SJCRH30 (cell line): ENCODE data around the gene DUOXA1. TPM values are rescaled to one million over a fixed set of nuclear protein-coding genes. Genes with fewer than 3 reads are reported as not detected.

ENCODE experiments used
- DNase-seq, 2 experiments: peaks; one replicate each; pipeline ENCODE4 v3.0.0-alpha.2; 2015 to 2020
- H3K27ac ChIP-seq: fragments of 250-450 bp; sonication (Bioruptor Pico); 2 replicates; pipeline ENCODE4 v1.5.1; 2020; ENCODE audit warnings: mild to moderate bottlenecking, moderate library complexity
- H3K27me3 ChIP-seq: fragments of 250-450 bp; sonication (Bioruptor Pico); 2 replicates; pipeline ENCODE4 v1.5.1; 2020; ENCODE audit warnings: mild to moderate bottlenecking, moderate library complexity
- H3K36me3 ChIP-seq: fragments of 250-450 bp; sonication (Bioruptor Pico); 2 replicates; pipeline ENCODE4 v1.5.1; 2020; ENCODE audit warnings: mild to moderate bottlenecking, moderate library complexity
- H3K4me1 ChIP-seq: fragments of 250-450 bp; sonication (Bioruptor Pico); 2 replicates; pipeline ENCODE4 v1.5.1; 2020; ENCODE audit warnings: mild to moderate bottlenecking, moderate library complexity
- H3K4me3 ChIP-seq: fragments of 250-450 bp; sonication (Bioruptor Pico); 2 replicates; pipeline ENCODE4 v1.5.1; 2020; ENCODE audit warnings: mild to moderate bottlenecking, moderate library complexity
- H3K9me3 ChIP-seq: fragments of 250-450 bp; sonication (Bioruptor Pico); replicated peaks from 2 replicates; pipeline ENCODE4 v1.5.1; 2020; ENCODE audit warnings: mild to moderate bottlenecking, moderate library complexity
- total RNA-seq: library from RNA; depleted of rRNA; stranded (reverse); fragments of >200 nt; shearing (Covaris generic); gene quantifications from 2 replicates; pipeline ENCODE4 v1.2.3, GENCODE V29; 2014

Gene DUOXA1
- total RNA-seq, 1 experiment from 2014 or later, result 0.04 TPM

DNA sequence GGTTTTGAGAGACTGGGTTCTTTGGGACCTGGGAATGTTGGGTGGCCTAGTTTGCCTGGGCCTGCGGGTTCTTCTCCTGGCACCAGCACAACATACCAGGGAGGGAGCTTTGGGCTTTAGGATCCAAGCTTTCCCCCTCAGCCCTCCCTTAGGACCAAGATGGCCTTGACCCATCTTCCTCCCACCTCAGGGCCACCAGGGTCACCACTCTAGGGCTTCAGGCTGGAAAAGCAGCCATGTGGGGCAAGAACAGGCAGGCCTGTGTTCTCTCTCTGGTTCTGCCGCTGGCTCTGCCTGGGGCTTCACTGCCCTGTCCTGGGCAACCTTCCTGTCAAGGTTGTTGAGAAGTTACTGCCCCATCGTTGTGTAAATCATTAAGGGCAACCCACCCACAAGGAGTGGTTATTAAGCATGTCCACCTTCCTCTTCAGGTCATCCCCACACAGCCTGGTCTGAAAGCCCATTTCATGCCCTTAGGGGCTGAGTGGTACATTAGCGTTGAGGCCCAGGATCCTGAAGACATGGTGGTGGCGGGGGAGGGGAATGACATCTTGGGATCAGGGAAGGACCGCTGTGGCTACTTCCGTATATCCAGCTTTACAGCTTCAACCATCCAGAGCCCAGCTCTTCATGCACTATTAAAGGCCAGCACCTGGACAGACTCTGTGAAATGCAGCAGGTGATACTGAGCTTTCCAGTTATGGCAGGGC lies 767 bp upstream of the DUOXA1 start:
- no peak overlapping the region for H3K27ac ChIP-seq
- H3K27me3 ChIP-seq, result peaks cover 22% of the 10 kb centered on the region; the same call in 1 of the 2 replicates
- no peak for DNase-seq
- H3K36me3 ChIP-seq, result no peaks in the 10 kb centered on the region
- no peaks in the 10 kb centered on the region for H3K4me1 ChIP-seq
- H3K9me3 ChIP-seq, result no peaks in the 10 kb centered on the region
- no peak overlapping the region for H3K4me3 ChIP-seq

DNA sequence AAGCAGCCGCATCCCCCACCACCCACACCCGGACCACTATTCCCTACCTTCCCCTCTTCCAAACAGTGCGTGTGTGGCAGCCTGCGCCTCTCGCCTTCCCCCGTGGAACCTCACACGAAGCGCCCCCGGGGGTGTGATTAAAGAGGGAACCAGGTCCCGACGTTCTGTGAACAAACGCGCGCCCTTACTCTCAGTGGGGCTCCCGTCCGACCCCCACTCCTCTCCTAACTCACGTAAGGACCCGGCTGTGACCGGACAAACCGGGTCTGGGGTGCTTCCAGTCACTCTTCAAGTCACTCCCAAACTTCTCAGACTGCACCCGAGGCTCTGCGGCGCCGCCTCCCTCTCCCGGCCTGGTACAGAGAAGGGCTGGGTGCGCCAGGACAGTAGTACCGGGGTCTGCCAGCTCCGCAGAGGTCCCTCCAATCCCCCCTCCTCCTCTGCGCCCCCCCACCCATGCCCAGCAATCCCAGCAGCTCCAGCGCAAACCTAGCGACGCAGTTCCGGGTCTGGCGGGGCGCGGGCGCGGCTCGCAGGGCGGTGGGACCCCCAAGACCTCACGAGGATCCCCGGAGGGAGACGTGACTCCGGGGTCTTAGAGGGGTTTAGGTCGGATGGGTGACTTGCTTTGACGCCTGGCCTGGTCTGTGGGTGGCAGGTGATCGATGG lies 574 bp downstream of the DUOXA1 start:
- Histone ChIP-seq H3K4me1 (no peaks in the 10 kb centered on the region), H3K27ac (no peak overlapping the region), H3K9me3 (no peaks in the 10 kb centered on the region), H3K36me3 (no peaks in the 10 kb centered on the region), H3K27me3 (peaks cover 22% of the 10 kb centered on the region; the same call in 1 of the 2 replicates), H3K4me3 (no peak overlapping the region)
- DNase-seq, result no peak

DNA sequence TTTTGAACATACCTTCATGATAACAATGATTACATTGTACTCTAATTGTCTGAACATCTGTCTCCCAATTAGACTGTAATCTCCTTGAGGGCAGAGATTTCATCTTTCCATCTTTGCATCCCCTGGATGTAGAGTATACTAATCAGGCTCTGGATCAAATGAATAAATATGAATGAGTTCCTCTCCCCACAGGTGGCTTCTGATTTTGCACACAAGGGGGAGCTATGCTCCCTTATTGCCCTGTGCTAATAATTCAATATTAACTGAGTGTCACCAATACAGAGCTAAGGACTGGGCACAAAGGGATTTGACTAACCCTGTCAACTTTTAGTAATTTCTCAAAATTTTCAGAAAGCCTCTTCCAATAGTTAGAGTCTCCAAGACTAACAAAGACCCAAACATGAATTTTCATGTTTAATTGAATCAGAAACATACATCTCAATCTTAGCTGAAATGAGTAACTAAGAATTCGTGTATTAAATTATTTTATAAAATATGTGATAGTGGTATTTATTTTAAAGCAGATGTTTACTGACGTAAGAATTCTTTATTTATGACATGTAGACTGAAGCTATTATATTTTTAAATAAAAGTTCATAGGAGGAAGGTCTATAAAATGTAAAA lies 3.0 kb downstream of the DUOXA1 start:
- peak; percentile 35 to 67 for DNase-seq
- Histone ChIP-seq H3K4me3 (no peak overlapping the region), H3K9me3 (no peaks in the 10 kb centered on the region), H3K36me3 (no peaks in the 10 kb centered on the region), H3K27me3 (peaks cover 13% of the 10 kb centered on the region; the same call in 1 of the 2 replicates), H3K4me1 (no peaks in the 10 kb centered on the region), H3K27ac (no peak overlapping the region)

DNA sequence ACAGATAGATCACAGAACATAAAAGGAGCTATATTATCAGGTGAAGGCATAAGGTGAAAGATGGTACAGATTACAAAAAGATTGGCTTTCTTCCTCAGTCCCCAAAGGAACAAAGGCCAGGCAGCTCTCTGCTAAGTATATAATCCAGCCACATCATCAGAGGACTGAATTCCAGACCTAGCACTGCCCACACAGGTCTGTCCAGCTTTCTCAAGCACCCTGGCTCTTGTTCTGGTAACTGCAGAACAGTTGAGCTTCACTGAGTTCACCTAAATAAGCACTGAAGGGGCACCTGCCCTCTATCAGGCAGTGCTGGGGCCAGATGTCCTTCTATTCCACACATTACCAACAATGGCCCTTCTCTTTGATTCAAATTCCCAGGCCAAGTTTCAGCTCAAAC lies 6.3 kb downstream of the DUOXA1 start:
- Histone ChIP-seq H3K27ac (no peak overlapping the region), H3K4me3 (no peak overlapping the region), H3K27me3 (peaks cover 5% of the 10 kb centered on the region; the same call in 1 of the 2 replicates), H3K9me3 (no peaks in the 10 kb centered on the region), H3K4me1 (no peaks in the 10 kb centered on the region), H3K36me3 (no peaks in the 10 kb centered on the region)
- DNase-seq, result no peak

DNA sequence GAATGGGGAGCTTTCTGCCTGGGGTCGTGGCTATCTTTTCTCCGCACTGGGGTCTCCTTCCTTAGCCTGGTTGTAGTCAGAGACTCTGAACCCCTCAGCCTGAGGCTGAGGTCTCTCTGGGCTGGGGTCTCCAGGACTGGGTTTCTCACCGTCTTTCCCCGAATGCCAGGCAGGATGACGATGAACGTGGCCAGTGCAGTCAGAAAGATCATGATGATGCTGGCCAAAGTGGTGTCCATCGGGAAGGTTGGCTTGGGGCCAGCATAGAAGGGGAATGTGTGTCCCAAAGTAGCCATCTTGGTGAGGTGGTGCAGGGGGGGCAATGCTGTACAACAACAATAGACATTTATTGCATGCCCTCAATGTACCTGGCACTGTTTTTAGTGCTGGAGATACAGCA lies 7.0 kb downstream of the DUOXA1 start:
- Histone ChIP-seq H3K4me3 (no peak overlapping the region), H3K27me3 (peaks cover 4% of the 10 kb centered on the region; the same call in 1 of the 2 replicates), H3K4me1 (no peaks in the 10 kb centered on the region), H3K9me3 (no peaks in the 10 kb centered on the region), H3K27ac (no peak overlapping the region), H3K36me3 (no peaks in the 10 kb centered on the region)
- no peak for DNase-seq

DNA sequence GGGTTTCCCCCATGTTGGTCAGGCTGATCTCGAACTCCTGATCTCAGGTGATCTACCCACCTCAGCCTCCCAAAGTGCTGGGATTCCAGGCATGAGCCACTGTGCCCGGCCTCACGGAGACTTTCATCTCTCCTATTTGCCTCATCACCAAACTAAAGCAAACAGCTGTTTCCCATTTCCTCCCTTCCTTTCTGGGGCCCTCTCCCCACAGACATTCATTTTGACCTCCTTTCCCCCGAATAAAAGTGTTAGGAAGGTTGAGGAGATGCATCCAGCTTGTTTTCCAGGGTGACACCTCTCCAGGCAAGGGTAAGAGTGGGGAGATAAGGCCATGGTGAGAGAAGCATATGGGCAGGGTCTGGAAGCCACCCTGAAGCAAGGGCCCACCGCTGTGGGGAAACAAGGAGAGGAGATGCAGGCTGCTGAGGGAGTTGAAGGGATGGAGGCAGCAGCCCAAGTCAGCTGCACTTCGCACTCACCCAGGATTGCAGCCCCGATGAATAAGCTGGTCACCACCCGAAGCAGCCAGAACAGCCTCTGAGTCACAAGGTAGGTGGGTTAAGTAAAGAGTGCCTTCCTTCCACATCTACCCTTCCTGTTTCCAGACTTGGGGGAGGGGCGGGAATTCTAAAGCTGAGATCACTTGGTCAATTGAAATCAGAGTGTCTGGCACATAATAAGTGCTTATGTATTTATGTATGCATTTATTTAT lies 7.8 kb downstream of the DUOXA1 start:
- H3K9me3 ChIP-seq, result no peaks in the 10 kb centered on the region
- no peak overlapping the region for H3K27ac ChIP-seq
- H3K4me3 ChIP-seq, result no peak overlapping the region
- H3K27me3 ChIP-seq, result no peaks in the 10 kb centered on the region; the same call in 1 of the 2 replicates
- no peaks in the 10 kb centered on the region for H3K36me3 ChIP-seq
- no peak for DNase-seq
- H3K4me1 ChIP-seq, result no peaks in the 10 kb centered on the region

DNA sequence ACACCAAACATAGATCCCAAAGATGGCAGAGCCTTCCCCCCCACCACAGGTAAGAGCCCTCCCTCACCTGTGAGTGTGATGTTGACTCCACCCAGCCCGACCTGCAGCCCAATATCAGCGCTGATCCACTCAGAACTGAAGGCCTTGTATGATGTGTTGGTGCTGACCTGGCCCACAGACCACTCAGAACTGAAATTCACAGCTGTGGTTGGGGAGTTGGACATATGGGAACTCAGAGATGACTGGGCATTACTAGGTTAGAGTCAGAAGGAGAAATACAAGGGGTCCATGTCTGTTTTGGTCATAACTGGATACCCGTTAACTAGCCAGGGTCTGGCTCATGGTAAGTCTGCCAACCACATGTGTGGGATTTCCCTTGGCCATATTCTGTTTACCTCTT lies 8.7 kb downstream of the DUOXA1 start:
- no peak for DNase-seq
- H3K27me3 ChIP-seq, result no peaks in the 10 kb centered on the region; the same call in 1 of the 2 replicates

DNA sequence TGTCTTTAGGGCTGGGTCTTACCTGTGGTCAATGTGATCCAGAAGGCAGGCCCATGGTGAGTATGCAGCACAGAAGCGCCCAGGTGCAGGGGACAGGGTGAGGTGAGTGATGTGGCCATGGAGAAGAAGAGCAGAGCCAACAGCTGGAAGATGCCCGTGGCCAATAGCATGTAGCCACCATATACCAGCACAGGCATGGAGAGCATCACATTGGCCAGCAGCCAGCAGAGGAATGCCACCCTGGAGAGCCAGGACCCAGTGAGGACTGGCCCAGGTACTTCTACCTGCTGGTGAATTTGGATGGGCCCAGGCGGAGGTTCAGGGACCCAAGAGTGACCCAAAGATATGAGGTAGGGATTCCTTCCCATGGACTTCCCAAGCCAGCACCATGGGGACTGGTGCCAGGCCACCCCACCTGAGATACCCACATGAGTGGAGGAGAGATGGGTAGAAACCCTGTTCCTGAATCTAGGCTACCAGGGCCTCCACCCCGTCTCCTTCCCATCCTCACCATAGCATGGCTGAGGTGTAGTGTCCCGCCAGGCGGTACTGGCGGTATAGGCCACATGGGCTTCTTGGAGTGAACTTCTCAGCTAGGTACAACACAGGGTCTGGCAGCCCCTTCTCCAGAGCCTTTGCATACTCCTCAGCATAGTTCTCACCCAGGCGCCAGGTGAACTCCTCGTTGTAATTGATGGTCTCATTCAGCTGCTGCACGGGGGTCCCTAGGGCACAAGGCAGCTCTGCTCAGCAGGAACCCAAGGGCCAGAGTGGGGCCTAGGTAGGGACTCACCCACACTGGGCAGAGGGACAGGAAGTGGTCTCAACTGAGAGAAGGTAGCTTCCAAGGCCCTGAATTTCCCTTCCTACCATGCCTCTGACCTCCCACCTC lies 9.4 kb downstream of the DUOXA1 start:
- H3K9me3 ChIP-seq, result no peaks in the 10 kb centered on the region
- no peaks in the 10 kb centered on the region for H3K36me3 ChIP-seq
- no peak overlapping the region for H3K27ac ChIP-seq
- no peaks in the 10 kb centered on the region for H3K4me1 ChIP-seq
- no peaks in the 10 kb centered on the region; the same call in 1 of the 2 replicates for H3K27me3 ChIP-seq
- no peak overlapping the region for H3K4me3 ChIP-seq
- no peak for DNase-seq

More for the DNA sequence above, 8.7 kb downstream of the DUOXA1 start:
- Histone ChIP-seq H3K36me3 (no peaks in the 10 kb centered on the region), H3K4me3 (no peak overlapping the region), H3K4me1 (no peaks in the 10 kb centered on the region), H3K9me3 (no peaks in the 10 kb centered on the region), H3K27ac (no peak overlapping the region)

DNA sequence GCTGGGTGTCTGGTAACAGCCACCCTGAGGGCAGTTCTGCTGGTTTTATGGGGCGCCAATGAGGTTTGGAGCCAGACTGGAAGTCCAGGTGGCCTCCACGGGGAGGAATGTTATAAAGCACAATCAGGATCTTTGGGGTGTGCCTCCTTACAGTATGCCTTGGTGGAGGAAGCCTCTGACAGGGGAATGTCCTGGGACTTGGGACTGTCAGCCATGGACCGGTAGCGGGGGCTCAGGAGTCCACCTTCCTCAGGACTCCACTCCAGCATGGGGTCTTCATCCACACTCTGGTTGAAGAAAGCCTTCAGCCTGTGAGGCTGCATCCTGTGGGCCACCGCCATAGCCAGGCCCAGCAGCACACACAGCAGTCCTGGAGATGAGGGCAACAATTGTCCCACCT lies 10.7 kb downstream of the DUOXA1 start:
- H3K27ac ChIP-seq, result no peak overlapping the region
- no peaks in the 10 kb centered on the region for H3K36me3 ChIP-seq
- DNase-seq, result no peak
- H3K9me3 ChIP-seq, result no peaks in the 10 kb centered on the region
- no peaks in the 10 kb centered on the region; the same call in 1 of the 2 replicates for H3K27me3 ChIP-seq
- H3K4me1 ChIP-seq, result no peaks in the 10 kb centered on the region
- no peak overlapping the region for H3K4me3 ChIP-seq

DNA sequence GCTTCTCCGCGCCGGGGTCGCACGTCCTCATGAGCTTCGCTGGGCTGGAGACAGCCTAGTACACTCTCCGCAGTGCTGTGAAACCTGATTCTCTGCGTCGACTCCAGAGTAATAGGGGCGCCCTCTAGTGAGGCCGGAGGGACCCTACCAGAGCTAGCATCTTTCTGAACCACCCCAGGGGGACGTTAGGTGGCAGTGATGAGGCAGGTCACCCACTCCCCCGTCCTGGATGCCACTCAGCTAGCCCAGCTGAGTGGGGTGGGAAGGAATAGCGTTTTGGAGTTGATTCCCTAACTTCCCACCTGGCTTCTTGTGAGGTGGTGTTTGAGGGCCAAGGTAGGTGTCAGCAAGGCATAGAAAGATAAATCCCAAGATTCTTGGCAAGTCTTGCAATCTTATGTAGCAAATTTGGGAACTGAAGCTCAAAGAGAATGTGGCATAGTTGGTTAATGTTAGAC lies 11.5 kb downstream of the DUOXA1 start:
- no peaks in the 10 kb centered on the region for H3K9me3 ChIP-seq
- peak overlapping the region; percentile 27 for H3K4me3 ChIP-seq
- DNase-seq, result peak; percentile 91 to 96
- no peaks in the 10 kb centered on the region for H3K36me3 ChIP-seq
- no peaks in the 10 kb centered on the region; the same call in 1 of the 2 replicates for H3K27me3 ChIP-seq
- H3K27ac ChIP-seq, result no peak overlapping the region
- H3K4me1 ChIP-seq, result no peaks in the 10 kb centered on the region

DNA sequence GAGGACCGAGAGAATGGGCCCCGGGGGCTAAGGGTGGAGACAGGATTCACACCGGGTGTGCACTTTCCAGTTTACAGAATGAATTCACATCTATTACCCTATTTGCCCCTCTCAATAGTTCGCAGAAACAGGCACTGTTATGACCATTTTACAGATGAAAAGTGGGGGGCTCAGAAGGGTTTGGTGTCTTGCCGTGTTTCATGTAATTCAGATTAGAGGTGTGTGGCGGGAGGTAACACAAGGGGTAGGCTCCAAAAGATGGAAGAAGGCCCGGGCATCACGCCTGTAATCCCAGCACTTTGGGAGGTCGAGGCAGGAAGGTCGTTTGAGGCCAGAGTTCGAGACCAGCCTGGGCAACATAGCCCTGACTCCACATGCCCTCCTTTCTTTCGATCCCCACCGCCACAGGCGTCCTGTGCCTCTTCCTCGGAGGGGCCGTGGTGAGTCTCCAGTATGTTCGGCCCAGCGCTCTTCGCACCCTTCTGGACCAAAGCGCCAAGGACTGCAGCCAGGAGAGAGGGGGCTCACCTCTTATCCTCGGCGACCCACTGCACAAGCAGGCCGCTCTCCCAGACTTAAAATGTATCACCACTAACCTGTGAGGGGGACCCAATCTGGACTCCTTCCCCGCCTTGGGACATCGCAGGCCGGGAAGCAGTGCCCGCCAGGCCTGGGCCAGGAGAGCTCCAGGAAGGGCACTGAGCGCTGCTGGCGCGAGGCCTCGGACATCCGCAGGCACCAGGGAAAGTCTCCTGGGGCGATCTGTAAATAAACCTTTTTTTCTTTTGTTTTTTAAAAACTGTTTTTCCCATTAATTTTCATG lies 12.2 kb downstream of the DUOXA1 start:
- H3K4me3 ChIP-seq, result peak overlapping the region; percentile 27
- no peaks in the 10 kb centered on the region; the same call in 1 of the 2 replicates for H3K27me3 ChIP-seq
- H3K9me3 ChIP-seq, result no peaks in the 10 kb centered on the region
- no peaks in the 10 kb centered on the region for H3K36me3 ChIP-seq
- H3K27ac ChIP-seq, result no peak overlapping the region
- H3K4me1 ChIP-seq, result no peaks in the 10 kb centered on the region
- DNase-seq, result peak in 1 of 2 experiments; percentile 15

DNA sequence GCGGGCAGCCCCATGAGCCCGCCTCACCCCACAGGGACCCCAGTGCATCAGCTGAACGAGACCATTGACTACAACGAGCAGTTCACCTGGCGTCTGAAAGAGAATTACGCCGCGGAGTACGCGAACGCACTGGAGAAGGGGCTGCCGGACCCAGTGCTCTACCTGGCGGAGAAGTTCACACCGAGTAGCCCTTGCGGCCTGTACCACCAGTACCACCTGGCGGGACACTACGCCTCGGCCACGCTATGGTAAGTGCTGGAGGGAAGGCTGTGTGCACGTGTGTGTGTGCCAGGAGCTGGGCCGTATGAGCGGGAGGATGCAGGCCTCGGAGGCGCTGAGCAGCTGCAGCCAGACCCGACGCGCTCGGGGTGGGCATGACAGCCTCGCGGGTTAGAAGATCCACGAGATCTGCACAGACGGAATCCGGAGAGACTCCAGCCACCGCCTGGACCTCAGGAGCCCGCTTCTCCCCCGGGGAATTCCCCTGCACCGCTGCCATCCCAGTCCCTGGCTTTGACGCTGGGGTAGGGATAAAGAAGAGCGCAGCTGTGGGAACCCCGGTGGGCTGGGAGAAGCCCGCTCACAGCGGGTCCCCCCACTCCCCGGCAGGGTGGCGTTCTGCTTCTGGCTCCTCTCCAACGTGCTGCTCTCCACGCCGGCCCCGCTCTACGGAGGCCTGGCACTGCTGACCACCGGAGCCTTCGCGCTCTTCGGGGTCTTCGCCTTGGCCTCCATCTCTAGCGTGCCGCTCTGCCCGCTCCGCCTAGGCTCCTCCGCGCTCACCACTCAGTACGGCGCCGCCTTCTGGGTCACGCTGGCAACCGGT lies 13.0 kb downstream of the DUOXA1 start:
- no peaks in the 10 kb centered on the region; the same call in 1 of the 2 replicates for H3K27me3 ChIP-seq
- H3K36me3 ChIP-seq, result no peaks in the 10 kb centered on the region
- H3K4me1 ChIP-seq, result no peaks in the 10 kb centered on the region
- H3K9me3 ChIP-seq, result no peaks in the 10 kb centered on the region
- no peak overlapping the region for H3K27ac ChIP-seq
- DNase-seq, result no peak
- H3K4me3 ChIP-seq, result no peak overlapping the region
